Measurements from ENCODE around the gene C2orf76. TPM values are rescaled to one million over a fixed set of nuclear protein-coding genes. Genes with fewer than 3 reads are reported as not detected.

C2orf76 gene
- total RNA-seq, 2 donors from 2014 or later = 10.7 to 10.9 TPM

- peak; percentile 30 for DNase-seq
- WGBS, 2 experiments (ENCODE audit: insufficient coverage in 1 of 2, insufficient read length in 1 of 2) = 80 to 82% methylated on average over 5 to 8 of the region's 8 CpGs
- TF ChIP-seq, protein P1, sequence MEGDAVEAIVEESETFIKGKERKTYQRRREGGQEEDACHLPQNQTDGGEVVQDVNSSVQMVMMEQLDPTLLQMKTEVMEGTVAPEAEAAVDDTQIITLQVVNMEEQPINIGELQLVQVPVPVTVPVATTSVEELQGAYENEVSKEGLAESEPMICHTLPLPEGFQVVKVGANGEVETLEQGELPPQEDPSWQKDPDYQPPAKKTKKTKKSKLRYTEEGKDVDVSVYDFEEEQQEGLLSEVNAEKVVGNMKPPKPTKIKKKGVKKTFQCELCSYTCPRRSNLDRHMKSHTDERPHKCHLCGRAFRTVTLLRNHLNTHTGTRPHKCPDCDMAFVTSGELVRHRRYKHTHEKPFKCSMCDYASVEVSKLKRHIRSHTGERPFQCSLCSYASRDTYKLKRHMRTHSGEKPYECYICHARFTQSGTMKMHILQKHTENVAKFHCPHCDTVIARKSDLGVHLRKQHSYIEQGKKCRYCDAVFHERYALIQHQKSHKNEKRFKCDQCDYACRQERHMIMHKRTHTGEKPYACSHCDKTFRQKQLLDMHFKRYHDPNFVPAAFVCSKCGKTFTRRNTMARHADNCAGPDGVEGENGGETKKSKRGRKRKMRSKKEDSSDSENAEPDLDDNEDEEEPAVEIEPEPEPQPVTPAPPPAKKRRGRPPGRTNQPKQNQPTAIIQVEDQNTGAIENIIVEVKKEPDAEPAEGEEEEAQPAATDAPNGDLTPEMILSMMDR (conservative IDR thresholded peaks at IDR 0.05) = no peak
Measured at GRCh38 chr2:119276864-119277263, 89.8 kb downstream of the C2orf76 start.

GRCh38 chr2:119267604-119268003 lies 99.0 kb downstream of the C2orf76 start:
- H3K36me3 Mint-ChIP-seq (ENCODE audit: low read depth) = no peaks in the 10 kb centered on the region
- peak; percentile 40 for DNase-seq
- no peaks in the 10 kb centered on the region for H3K4me1 Mint-ChIP-seq
- Histone ChIP-seq H3K27ac (ENCODE audit: low read depth, low read length) (no peak overlapping the region), H3K4me3 (ENCODE audit: low read length) (no peak overlapping the region), H3K27me3 (ENCODE audit: control insufficient read depth, insufficient read depth, low read length, poor library complexity, severe bottlenecking) (no peaks in the 10 kb centered on the region), H3K9me3 (ENCODE audit: control insufficient read depth, low read length) (no peaks in the 10 kb centered on the region), H3K9ac (ENCODE audit: extremely low read depth, low read length, poor library complexity, severe bottlenecking) (no peak overlapping the region), H3K36me3 (ENCODE audit: control insufficient read depth, insufficient read depth, low read length) (no peaks in the 10 kb centered on the region), H3K4me1 (ENCODE audit: control insufficient read depth, insufficient read depth, low read length) (no peaks in the 10 kb centered on the region)
- peaks cover 3% of the 10 kb centered on the region for H3K9me3 Mint-ChIP-seq
- TF ChIP-seq, protein P1 (conservative IDR thresholded peaks at IDR 0.05) = no peak
- no peak overlapping the region for H3K4me3 Mint-ChIP-seq
- H3K27me3 Mint-ChIP-seq (ENCODE audit: insufficient read depth) = no peaks in the 10 kb centered on the region
- no peak overlapping the region for H3K27ac Mint-ChIP-seq

More at GRCh38 chr2:119276864-119277263, 89.8 kb downstream of the C2orf76 start:
- H3K4me3 ChIP-seq (ENCODE audit: low read length) = no peak overlapping the region
- H3K36me3 ChIP-seq (ENCODE audit: control insufficient read depth, insufficient read depth, low read length) = no peaks in the 10 kb centered on the region
- no peak overlapping the region for H3K27ac ChIP-seq (ENCODE audit: low read depth, low read length)
- Mint-ChIP-seq H3K36me3 (ENCODE audit: low read depth) (no peaks in the 10 kb centered on the region), H3K4me3 (no peak overlapping the region), H3K27me3 (ENCODE audit: insufficient read depth) (no peaks in the 10 kb centered on the region), H3K4me1 (no peaks in the 10 kb centered on the region), H3K27ac (no peak overlapping the region), H3K9me3 (peaks cover 3% of the 10 kb centered on the region)
- H3K27me3 ChIP-seq (ENCODE audit: control insufficient read depth, insufficient read depth, low read length, poor library complexity, severe bottlenecking) = no peaks in the 10 kb centered on the region
- H3K4me1 ChIP-seq (ENCODE audit: control insufficient read depth, insufficient read depth, low read length) = no peaks in the 10 kb centered on the region
- no peaks in the 10 kb centered on the region for H3K9me3 ChIP-seq (ENCODE audit: control insufficient read depth, low read length)
- no peak overlapping the region for H3K9ac ChIP-seq (ENCODE audit: extremely low read depth, low read length, poor library complexity, severe bottlenecking)

DNA sequence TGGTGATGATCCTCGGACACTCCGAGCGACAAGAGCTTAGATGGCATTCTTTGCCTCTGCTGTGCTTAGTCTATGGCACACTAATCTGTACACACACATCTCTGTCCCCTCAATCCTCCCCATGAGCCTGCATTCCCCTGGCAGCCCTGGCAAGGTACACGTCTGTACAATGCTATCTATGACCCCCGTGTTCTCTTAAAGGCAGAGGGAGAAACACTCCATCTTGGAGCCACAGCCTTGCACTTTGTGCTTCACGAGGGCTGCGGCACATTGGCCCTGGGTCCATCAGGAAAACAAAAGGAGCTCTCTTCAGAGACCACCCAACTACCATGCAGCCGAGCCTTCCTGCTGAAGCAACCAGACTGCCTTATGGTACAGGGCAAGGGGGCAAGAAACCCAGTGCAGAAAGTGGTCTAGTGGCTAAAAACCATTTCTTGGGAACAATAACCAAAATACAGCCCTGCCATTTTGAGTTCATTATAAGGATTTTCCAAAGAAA lies 100.5 kb downstream of the C2orf76 start:
- Histone ChIP-seq H3K27me3 (ENCODE audit: control insufficient read depth, insufficient read depth, low read length, poor library complexity, severe bottlenecking) (no peaks in the 10 kb centered on the region), H3K4me1 (ENCODE audit: control insufficient read depth, insufficient read depth, low read length) (no peaks in the 10 kb centered on the region), H3K9me3 (ENCODE audit: control insufficient read depth, low read length) (no peaks in the 10 kb centered on the region), H3K4me3 (ENCODE audit: low read length) (no peak overlapping the region), H3K27ac (ENCODE audit: low read depth, low read length) (no peak overlapping the region), H3K36me3 (ENCODE audit: control insufficient read depth, insufficient read depth, low read length) (no peaks in the 10 kb centered on the region), H3K9ac (ENCODE audit: extremely low read depth, low read length, poor library complexity, severe bottlenecking) (no peak overlapping the region)
- Mint-ChIP-seq H3K4me3 (no peak overlapping the region), H3K9me3 (peaks cover 2% of the 10 kb centered on the region), H3K4me1 (no peaks in the 10 kb centered on the region), H3K27me3 (ENCODE audit: insufficient read depth) (no peaks in the 10 kb centered on the region), H3K36me3 (ENCODE audit: low read depth) (no peaks in the 10 kb centered on the region), H3K27ac (no peak overlapping the region)
- TF ChIP-seq, protein P1 (conservative IDR thresholded peaks at IDR 0.05) = no peak
- 89 to 90% methylated on average over 7 to 8 of the region's 8 CpGs for WGBS, 2 experiments (ENCODE audit: insufficient coverage in 1 of 2, insufficient read length in 1 of 2)
- DNase-seq = peak; percentile 33
